ENCODE results near the gene DLK2. TPM values are rescaled to one million over a fixed set of nuclear protein-coding genes. Genes with fewer than 3 reads are reported as not detected.

The DLK2 gene
- total and polyA plus RNA-seq, 2 experiments from 2014 or later, result 0.21 to 0.47 TPM

DNA sequence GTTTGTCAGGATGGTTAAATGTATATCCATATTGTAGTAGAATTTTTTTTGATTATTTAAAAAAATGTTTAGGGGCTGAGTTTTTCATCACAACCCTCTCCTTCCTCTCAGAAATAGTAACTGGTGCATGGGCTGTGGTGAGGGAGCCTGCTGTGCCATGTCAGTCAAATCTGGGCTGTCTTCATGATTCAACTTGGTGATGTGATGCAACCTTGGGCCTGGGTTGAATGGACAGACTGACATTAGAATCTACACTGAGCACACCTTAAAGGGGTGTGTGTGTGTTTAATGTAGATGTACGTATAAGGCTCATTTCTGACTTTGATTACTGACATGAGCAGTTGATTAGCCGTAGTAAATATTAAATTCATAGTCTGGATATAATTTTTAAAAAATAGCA is 25.7 kb upstream of the DLK2 start:
- peaks cover 50% of the 10 kb centered on the region for H3K4me1 Mint-ChIP-seq
- peaks cover 5% of the 10 kb centered on the region for H3K27me3 Mint-ChIP-seq (ENCODE audit: insufficient read depth, low read depth, poor library complexity)
- peaks cover 6% of the 10 kb centered on the region for H3K36me3 Mint-ChIP-seq (ENCODE audit: low read depth)
- Histone ChIP-seq H3K9me2 (ENCODE audit: insufficient read depth) (no peaks in the 10 kb centered on the region), H3K79me2 (replicated peaks; ENCODE audit: insufficient read depth) (peaks cover 82% of the 10 kb centered on the region), H3F3A (replicated peaks; ENCODE audit: low read depth) (no peaks in the 10 kb centered on the region), H3K27me3 (ENCODE audit: insufficient read depth) (no peaks in the 10 kb centered on the region), H4K20me1 (replicated peaks; ENCODE audit: insufficient read depth) (peaks cover 19% of the 10 kb centered on the region), H3K4me3 (no peak overlapping the region), H3K4me2 (peak overlapping the region; percentile 17; the same call in 1 of the 2 replicates), H3K27ac (ENCODE audit: low read depth) (0 out of 2 replicates have a peak overlapping the region, but pooled peaks have one; percentile 70), H3K4me1 (ENCODE audit: insufficient read depth) (peaks cover 45% of the 10 kb centered on the region), H2AFZ (no peak overlapping the region), H3K36me3 (ENCODE audit: insufficient read depth) (no peaks in the 10 kb centered on the region)
- H3K27ac Mint-ChIP-seq, result peak overlapping the region; percentile 84
- no peak for ATAC-seq
- H3K9me3 Mint-ChIP-seq, result no peaks in the 10 kb centered on the region
- H3K4me3 Mint-ChIP-seq, result 0 out of 3 replicates have a peak overlapping the region, but pooled peaks have one; percentile 5
- DNase-seq (ENCODE audit: low spot score), result no peak
- TF ChIP-seq, protein P1, sequence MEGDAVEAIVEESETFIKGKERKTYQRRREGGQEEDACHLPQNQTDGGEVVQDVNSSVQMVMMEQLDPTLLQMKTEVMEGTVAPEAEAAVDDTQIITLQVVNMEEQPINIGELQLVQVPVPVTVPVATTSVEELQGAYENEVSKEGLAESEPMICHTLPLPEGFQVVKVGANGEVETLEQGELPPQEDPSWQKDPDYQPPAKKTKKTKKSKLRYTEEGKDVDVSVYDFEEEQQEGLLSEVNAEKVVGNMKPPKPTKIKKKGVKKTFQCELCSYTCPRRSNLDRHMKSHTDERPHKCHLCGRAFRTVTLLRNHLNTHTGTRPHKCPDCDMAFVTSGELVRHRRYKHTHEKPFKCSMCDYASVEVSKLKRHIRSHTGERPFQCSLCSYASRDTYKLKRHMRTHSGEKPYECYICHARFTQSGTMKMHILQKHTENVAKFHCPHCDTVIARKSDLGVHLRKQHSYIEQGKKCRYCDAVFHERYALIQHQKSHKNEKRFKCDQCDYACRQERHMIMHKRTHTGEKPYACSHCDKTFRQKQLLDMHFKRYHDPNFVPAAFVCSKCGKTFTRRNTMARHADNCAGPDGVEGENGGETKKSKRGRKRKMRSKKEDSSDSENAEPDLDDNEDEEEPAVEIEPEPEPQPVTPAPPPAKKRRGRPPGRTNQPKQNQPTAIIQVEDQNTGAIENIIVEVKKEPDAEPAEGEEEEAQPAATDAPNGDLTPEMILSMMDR (conservative IDR thresholded peaks at IDR 0.05; ENCODE audit: low read depth in 2 of 2), result no peak
- TF ChIP-seq EZH2phosphoT487 (IDR thresholded peaks at IDR 0.05; ENCODE audit: unreplicated experiment) (no peak), POLR2AphosphoS5 (IDR thresholded peaks at IDR 0.05; ENCODE audit: low read depth) (no peak), CREB1 (CRISPR knock-in tag; IDR thresholded peaks at IDR 0.05; ENCODE audit: low read depth) (no peak), ZNF331 (CRISPR knock-in tag; IDR thresholded peaks at IDR 0.05; ENCODE audit: low read depth) (no peak), ZNF114 (CRISPR knock-in tag; IDR thresholded peaks at IDR 0.05) (no peak), JUNB (IDR thresholded peaks at IDR 0.05; ENCODE audit: unreplicated experiment) (no peak), STAT1 (IDR thresholded peaks at IDR 0.05; ENCODE audit: unreplicated experiment) (no peak), EZH2 (IDR thresholded peaks at IDR 0.05; ENCODE audit: low read depth, unreplicated experiment) (no peak), NANOG (IDR thresholded peaks at IDR 0.05; ENCODE audit: borderline replicate concordance) (no peak)
- TF ChIP-seq, protein P2, sequence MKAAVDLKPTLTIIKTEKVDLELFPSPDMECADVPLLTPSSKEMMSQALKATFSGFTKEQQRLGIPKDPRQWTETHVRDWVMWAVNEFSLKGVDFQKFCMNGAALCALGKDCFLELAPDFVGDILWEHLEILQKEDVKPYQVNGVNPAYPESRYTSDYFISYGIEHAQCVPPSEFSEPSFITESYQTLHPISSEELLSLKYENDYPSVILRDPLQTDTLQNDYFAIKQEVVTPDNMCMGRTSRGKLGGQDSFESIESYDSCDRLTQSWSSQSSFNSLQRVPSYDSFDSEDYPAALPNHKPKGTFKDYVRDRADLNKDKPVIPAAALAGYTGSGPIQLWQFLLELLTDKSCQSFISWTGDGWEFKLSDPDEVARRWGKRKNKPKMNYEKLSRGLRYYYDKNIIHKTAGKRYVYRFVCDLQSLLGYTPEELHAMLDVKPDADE (IDR thresholded peaks at IDR 0.05), result no peak
- TF ChIP-seq, protein P3, sequence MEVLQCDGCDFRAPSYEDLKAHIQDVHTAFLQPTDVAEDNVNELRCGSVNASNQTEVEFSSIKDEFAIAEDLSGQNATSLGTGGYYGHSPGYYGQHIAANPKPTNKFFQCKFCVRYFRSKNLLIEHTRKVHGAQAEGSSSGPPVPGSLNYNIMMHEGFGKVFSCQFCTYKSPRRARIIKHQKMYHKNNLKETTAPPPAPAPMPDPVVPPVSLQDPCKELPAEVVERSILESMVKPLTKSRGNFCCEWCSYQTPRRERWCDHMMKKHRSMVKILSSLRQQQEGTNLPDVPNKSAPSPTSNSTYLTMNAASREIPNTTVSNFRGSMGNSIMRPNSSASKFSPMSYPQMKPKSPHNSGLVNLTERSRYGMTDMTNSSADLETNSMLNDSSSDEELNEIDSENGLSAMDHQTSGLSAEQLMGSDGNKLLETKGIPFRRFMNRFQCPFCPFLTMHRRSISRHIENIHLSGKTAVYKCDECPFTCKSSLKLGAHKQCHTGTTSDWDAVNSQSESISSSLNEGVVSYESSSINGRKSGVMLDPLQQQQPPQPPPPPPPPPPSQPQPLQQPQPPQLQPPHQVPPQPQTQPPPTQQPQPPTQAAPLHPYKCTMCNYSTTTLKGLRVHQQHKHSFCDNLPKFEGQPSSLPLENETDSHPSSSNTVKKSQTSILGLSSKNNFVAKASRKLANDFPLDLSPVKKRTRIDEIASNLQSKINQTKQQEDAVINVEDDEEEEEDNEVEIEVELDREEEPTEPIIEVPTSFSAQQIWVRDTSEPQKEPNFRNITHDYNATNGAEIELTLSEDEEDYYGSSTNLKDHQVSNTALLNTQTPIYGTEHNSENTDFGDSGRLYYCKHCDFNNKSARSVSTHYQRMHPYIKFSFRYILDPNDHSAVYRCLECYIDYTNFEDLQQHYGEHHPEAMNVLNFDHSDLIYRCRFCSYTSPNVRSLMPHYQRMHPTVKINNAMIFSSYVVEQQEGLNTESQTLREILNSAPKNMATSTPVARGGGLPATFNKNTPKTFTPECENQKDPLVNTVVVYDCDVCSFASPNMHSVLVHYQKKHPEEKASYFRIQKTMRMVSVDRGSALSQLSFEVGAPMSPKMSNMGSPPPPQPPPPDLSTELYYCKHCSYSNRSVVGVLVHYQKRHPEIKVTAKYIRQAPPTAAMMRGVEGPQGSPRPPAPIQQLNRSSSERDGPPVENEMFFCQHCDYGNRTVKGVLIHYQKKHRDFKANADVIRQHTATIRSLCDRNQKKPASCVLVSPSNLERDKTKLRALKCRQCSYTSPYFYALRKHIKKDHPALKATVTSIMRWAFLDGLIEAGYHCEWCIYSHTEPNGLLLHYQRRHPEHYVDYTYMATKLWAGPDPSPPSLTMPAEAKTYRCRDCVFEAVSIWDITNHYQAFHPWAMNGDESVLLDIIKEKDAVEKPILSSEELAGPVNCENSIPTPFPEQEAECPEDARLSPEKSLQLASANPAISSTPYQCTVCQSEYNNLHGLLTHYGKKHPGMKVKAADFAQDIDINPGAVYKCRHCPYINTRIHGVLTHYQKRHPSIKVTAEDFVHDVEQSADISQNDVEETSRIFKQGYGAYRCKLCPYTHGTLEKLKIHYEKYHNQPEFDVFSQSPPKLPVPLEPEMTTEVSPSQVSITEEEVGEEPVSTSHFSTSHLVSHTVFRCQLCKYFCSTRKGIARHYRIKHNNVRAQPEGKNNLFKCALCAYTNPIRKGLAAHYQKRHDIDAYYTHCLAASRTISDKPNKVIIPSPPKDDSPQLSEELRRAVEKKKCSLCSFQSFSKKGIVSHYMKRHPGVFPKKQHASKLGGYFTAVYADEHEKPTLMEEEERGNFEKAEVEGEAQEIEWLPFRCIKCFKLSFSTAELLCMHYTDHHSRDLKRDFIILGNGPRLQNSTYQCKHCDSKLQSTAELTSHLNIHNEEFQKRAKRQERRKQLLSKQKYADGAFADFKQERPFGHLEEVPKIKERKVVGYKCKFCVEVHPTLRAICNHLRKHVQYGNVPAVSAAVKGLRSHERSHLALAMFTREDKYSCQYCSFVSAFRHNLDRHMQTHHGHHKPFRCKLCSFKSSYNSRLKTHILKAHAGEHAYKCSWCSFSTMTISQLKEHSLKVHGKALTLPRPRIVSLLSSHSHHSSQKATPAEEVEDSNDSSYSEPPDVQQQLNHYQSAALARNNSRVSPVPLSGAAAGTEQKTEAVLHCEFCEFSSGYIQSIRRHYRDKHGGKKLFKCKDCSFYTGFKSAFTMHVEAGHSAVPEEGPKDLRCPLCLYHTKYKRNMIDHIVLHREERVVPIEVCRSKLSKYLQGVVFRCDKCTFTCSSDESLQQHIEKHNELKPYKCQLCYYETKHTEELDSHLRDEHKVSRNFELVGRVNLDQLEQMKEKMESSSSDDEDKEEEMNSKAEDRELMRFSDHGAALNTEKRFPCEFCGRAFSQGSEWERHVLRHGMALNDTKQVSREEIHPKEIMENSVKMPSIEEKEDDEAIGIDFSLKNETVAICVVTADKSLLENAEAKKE (CRISPR knock-in tag; IDR thresholded peaks at IDR 0.05), result no peak
- TF ChIP-seq, protein P4, sequence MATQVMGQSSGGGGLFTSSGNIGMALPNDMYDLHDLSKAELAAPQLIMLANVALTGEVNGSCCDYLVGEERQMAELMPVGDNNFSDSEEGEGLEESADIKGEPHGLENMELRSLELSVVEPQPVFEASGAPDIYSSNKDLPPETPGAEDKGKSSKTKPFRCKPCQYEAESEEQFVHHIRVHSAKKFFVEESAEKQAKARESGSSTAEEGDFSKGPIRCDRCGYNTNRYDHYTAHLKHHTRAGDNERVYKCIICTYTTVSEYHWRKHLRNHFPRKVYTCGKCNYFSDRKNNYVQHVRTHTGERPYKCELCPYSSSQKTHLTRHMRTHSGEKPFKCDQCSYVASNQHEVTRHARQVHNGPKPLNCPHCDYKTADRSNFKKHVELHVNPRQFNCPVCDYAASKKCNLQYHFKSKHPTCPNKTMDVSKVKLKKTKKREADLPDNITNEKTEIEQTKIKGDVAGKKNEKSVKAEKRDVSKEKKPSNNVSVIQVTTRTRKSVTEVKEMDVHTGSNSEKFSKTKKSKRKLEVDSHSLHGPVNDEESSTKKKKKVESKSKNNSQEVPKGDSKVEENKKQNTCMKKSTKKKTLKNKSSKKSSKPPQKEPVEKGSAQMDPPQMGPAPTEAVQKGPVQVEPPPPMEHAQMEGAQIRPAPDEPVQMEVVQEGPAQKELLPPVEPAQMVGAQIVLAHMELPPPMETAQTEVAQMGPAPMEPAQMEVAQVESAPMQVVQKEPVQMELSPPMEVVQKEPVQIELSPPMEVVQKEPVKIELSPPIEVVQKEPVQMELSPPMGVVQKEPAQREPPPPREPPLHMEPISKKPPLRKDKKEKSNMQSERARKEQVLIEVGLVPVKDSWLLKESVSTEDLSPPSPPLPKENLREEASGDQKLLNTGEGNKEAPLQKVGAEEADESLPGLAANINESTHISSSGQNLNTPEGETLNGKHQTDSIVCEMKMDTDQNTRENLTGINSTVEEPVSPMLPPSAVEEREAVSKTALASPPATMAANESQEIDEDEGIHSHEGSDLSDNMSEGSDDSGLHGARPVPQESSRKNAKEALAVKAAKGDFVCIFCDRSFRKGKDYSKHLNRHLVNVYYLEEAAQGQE (IDR thresholded peaks at IDR 0.05; ENCODE audit: unreplicated experiment), result no peak

All from GM23338 (cell line).